GM12878 (cell line): ENCODE data around the gene SOWAHB. TPM values are rescaled to one million over a fixed set of nuclear protein-coding genes. Genes with fewer than 3 reads are reported as not detected.

Experiments used
- ATAC-seq: fragments of 200-7000 bp; cut with Tn5 transposase; 3 replicates; pipeline ENCODE4 v1.9.1; 2020; ENCODE audit warnings: mild to moderate bottlenecking, moderate library complexity
- BruUV-seq: library from RNA; stranded (reverse); fragments of 400-500 nt; replicated peaks from 2 replicates; lab custom pipeline; 2021; lab: Mats Ljungman, UMichigan
- CTCF ChIA-PET: fragments of 300-600 bp; sonication (Branson Sonifier 250); formaldehyde crosslinking; extraction: SDS; loops from one replicate; lab custom pipeline; 2021; ENCODE audit warnings: inconsistent platforms; lab: Yijun Ruan, JAX
- POLR2A ChIA-PET: fragments of 350-600 bp; formaldehyde crosslinking; extraction: SDS; loops from one replicate; lab custom pipeline; 2021; ENCODE audit warnings: inconsistent platforms; lab: Charles Lee
- RAD21 ChIA-PET: fragments of 300-600 bp; sonication (Branson Sonifier 250); formaldehyde crosslinking; loops from one replicate; lab custom pipeline; 2023; ENCODE audit warnings: antibody characterized with exemption; ENCODE audit not compliant: unreplicated experiment; lab: Charles Lee
- SMC1A ChIA-PET: fragments of 300-600 bp; sonication (Branson Sonifier 250); formaldehyde crosslinking; loops from one replicate; lab custom pipeline; 2023; ENCODE audit not compliant: unreplicated experiment, uncharacterized antibody; lab: Charles Lee
- DNase-seq: peaks from one replicate; pipeline ENCODE4 v3.0.0-alpha.2; 2011; ENCODE audit warnings: low read depth, low spot score
- FAIRE-seq: peaks from 3 replicates; lab custom pipeline; 2011; peaks lifted over from hg19 to GRCh38; lab: Jason Lieb, UNC
- H2AFZ ChIP-seq: 2 replicates; pipeline ENCODE4 v1.6.0; 2011; ENCODE audit warnings: low read depth, low read length, control low read depth; ENCODE audit not compliant: control insufficient read depth
- H3K27ac ChIP-seq: 2 replicates; pipeline ENCODE4 v1.5.1; 2011; ENCODE audit warnings: control low read depth; ENCODE audit not compliant: control insufficient read depth, insufficient read depth
- H3K27me3 ChIP-seq, 2 experiments: replicated peaks in 1 of 2; 2 replicates each; pipeline versions ENCODE4 v1.6.0 to v1.6.1; 2011; ENCODE audit warnings: low read length in 1 of 2; ENCODE audit not compliant: control insufficient read depth in 2 of 2, insufficient read depth in 2 of 2
- H3K36me3 ChIP-seq, 2 experiments: 2 replicates each; pipeline ENCODE4 v1.5.1; 2011; ENCODE audit warnings: low read length in 1 of 2; ENCODE audit not compliant: control insufficient read depth in 2 of 2, insufficient read depth in 2 of 2
- H3K4me1 ChIP-seq: 2 replicates; pipeline ENCODE4 v1.6.1; 2011; ENCODE audit warnings: mild to moderate bottlenecking, low read length, moderate library complexity, mixed read lengths; ENCODE audit not compliant: control insufficient read depth, insufficient read depth
- H3K4me2 ChIP-seq: 2 replicates; pipeline ENCODE4 v1.6.0; 2011; ENCODE audit warnings: control low read depth; ENCODE audit not compliant: control insufficient read depth, insufficient read depth
- H3K4me3 ChIP-seq: fragments of 200-600 bp; sonication (generic); 2 replicates; pipeline ENCODE4 v1.5.1; 2016
- H3K79me2 ChIP-seq: 2 replicates; pipeline ENCODE4 v1.6.0; 2011; ENCODE audit warnings: low read length; ENCODE audit not compliant: control insufficient read depth, insufficient read depth
- H3K9ac ChIP-seq: 2 replicates; pipeline ENCODE4 v1.8.0; 2011; ENCODE audit warnings: low read length, control low read depth, mixed read lengths; ENCODE audit not compliant: control insufficient read depth, insufficient read depth
- H3K9me3 ChIP-seq: replicated peaks from 3 replicates; pipeline ENCODE4 v1.5.1; 2011; ENCODE audit warnings: mild to moderate bottlenecking, low read length; ENCODE audit not compliant: control insufficient read depth, insufficient read depth
- H4K20me1 ChIP-seq: 2 replicates; pipeline ENCODE4 v1.6.0; 2011; ENCODE audit not compliant: control insufficient read depth, insufficient read depth
- ETV6 ChIP-seq, 2 experiments: fragments of 450-650 bp in 1 of 2; IDR thresholded peaks in 1 of 2; conservative IDR thresholded peaks in 1 of 2; 2 replicates each; pipeline ENCODE4 v1.6.1; 2014; ENCODE audit warnings: antibody characterized with exemption in 1 of 2, borderline replicate concordance in 1 of 2, low read depth in 1 of 2, mild to moderate bottlenecking in 1 of 2, moderate library complexity in 1 of 2
- EZH2 ChIP-seq: IDR thresholded peaks from 2 replicates; pipeline ENCODE4 v1.6.1; 2012; ENCODE audit warnings: low read depth, mild to moderate bottlenecking, control low read depth, inconsistent platforms, low read length, borderline replicate concordance; ENCODE audit not compliant: control insufficient read depth
- FOXM1 ChIP-seq: IDR thresholded peaks from 2 replicates; pipeline ENCODE4 v1.6.1; 2012; ENCODE audit warnings: low read depth, mild to moderate bottlenecking, inconsistent platforms, low read length, moderate library complexity
- WGBS: methylation state at CpG from one replicate; pipeline ENCODE4 v1.1.6; 2016; ENCODE audit warnings: low lambda C conversion rate; ENCODE audit not compliant: insufficient replicate concordance, insufficient coverage; ENCODE audit errors: missing lambda C conversion rate; 5-methylcytosine and 5-hydroxymethylcytosine counted together
- in situ Hi-C: fragments of 300-500 bp; cut with MboI; formaldehyde crosslinking; loops from 9 replicates; pipeline ENCODE4 v1.14.3; 2018; ENCODE audit warnings: mixed read lengths
- intact Hi-C: fragments of 100-400 bp; cut with micrococcal nuclease; formaldehyde crosslinking; loops from one replicate; pipeline ENCODE4 v1.14.2; 2022; ENCODE audit not compliant: unreplicated experiment
- polyA plus RNA-seq, 11 experiments: library from polyadenylated mRNA; depleted of rRNA in 4 of 11; unstranded in 6 of 11; stranded (reverse) in 5 of 11; fragments of >200 nt; fragmentation: Nextera tagmentation in 4 of 11; fragmentation: Illumina TruSeq in 1 of 11; extraction: Ambion mirVana in 4 of 11; extraction: Trizol in 1 of 11; gene quantifications; 1 replicate in 1 of 11; 2 replicates in 10 of 11; pipeline versions ENCODE4 v1.2.1 to v1.2.3, GENCODE V29; 2011 to 2016; ENCODE audit warnings: inconsistent platforms in 2 of 11, missing spikeins in 2 of 11, low read depth in 1 of 11
- total RNA-seq, 4 experiments: library from RNA; depleted of rRNA in 3 of 4; stranded (reverse); fragments of >200 nt in 3 of 4; fragmentation: Illumina TruSeq in 1 of 4; extraction: Trizol in 1 of 4; gene quantifications; 2 replicates each; pipeline versions ENCODE4 v1.2.1 to v1.2.3, GENCODE V29; 2013 to 2021
- TF ChIP-seq, protein P1 (sequence below): fragments of 150-350 bp; IDR thresholded peaks from 2 replicates; pipeline ENCODE4 v1.6.1; 2014; ENCODE audit warnings: mild to moderate bottlenecking, low read depth, low read length
- TF ChIP-seq, protein P2 (sequence below): fragments of 450-650 bp; IDR thresholded peaks from 2 replicates; pipeline ENCODE4 v1.6.1; 2017; ENCODE audit warnings: mild to moderate bottlenecking, low read depth, inconsistent platforms; ENCODE audit not compliant: poor library complexity, severe bottlenecking

Gene SOWAHB
- total and polyA plus RNA-seq, 10 of the 15 experiments (the other 5 are each of a cell fraction or from before 2014, with no cell fraction given) = 0.01 to 0.13 (median 0.05) TPM; not detected in 4

DNA sequence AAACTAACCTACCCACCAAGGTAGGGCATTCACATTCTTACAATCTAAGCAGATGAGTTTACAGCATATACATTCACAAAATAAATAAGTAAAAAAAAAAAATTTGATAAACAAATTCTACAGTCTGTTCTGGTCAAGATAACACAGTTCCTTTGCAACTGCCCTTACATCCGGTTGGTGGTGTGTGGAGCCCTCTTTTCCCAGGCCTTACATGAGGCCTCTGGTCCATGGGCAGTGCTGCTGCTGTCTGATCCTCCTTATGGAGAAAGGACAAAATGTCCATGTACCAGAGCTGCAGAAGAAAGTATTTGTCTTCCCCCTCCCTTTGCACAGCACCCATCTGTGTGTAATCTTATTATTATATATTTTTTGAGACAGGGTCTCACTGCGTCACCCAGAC lies 49.4 kb upstream of the SOWAHB start:
- no peaks in the 10 kb centered on the region; the same call in 2 of the 3 replicates for H3K9me3 ChIP-seq
- no peak for FAIRE-seq
- no peak overlapping the region for H3K4me3 ChIP-seq
- in situ Hi-C loops (no loop called here), intact Hi-C loops (loop anchor here (5.0 to 10.0 kb wide), 2 partner anchors 95 to 163 kb away; no protein-coding TSS in a partner anchor)
- H3K4me1 ChIP-seq = peaks cover 12% of the 10 kb centered on the region; the same call in 1 of the 2 replicates
- ChIA-PET SMC1A (interaction anchor here (1.0 to 1.8 kb wide), 4 partner anchors 28 to 99 kb away, joined by 3 to 7 read pairs (median 4); no protein-coding TSS in a partner anchor), POLR2A (interaction anchor here (0.6 to 1.2 kb wide), 3 partner anchors 98 to 143 kb away, joined by 3 read pairs; no protein-coding TSS in a partner anchor), CTCF (interaction anchor here (0.8 to 1.3 kb wide), 2 partner anchors 38 to 126 kb away, joined by 3 to 4 read pairs; no protein-coding TSS in a partner anchor), RAD21 (interaction anchor here (0.9 to 1.2 kb wide), 3 partner anchors 39 to 98 kb away, joined by 3 to 4 read pairs (median 3); no protein-coding TSS in a partner anchor)
- no peak for ATAC-seq
- no TSS peak for BruUV-seq
- H3K27ac ChIP-seq = no peak overlapping the region
- H3K79me2 ChIP-seq = peaks cover 39% of the 10 kb centered on the region
- H2AFZ ChIP-seq = no peak overlapping the region
- H3K4me2 ChIP-seq = peak overlapping the region; percentile 72
- H4K20me1 ChIP-seq = no peaks in the 10 kb centered on the region
- no peak for DNase-seq
- TF ChIP-seq EZH2 = no peak
- no peak for TF ChIP-seq ETV6 (conservative IDR thresholded peaks at IDR 0.05 in 1 of 2, IDR thresholded peaks at IDR 0.05 in 1 of 2; ENCODE audit: borderline replicate concordance in 1 of 2, low read depth in 1 of 2)
- TF ChIP-seq, protein P1, sequence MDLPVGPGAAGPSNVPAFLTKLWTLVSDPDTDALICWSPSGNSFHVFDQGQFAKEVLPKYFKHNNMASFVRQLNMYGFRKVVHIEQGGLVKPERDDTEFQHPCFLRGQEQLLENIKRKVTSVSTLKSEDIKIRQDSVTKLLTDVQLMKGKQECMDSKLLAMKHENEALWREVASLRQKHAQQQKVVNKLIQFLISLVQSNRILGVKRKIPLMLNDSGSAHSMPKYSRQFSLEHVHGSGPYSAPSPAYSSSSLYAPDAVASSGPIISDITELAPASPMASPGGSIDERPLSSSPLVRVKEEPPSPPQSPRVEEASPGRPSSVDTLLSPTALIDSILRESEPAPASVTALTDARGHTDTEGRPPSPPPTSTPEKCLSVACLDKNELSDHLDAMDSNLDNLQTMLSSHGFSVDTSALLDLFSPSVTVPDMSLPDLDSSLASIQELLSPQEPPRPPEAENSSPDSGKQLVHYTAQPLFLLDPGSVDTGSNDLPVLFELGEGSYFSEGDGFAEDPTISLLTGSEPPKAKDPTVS = no peak
- TF ChIP-seq FOXM1 = no peak
- TF ChIP-seq, protein P2, sequence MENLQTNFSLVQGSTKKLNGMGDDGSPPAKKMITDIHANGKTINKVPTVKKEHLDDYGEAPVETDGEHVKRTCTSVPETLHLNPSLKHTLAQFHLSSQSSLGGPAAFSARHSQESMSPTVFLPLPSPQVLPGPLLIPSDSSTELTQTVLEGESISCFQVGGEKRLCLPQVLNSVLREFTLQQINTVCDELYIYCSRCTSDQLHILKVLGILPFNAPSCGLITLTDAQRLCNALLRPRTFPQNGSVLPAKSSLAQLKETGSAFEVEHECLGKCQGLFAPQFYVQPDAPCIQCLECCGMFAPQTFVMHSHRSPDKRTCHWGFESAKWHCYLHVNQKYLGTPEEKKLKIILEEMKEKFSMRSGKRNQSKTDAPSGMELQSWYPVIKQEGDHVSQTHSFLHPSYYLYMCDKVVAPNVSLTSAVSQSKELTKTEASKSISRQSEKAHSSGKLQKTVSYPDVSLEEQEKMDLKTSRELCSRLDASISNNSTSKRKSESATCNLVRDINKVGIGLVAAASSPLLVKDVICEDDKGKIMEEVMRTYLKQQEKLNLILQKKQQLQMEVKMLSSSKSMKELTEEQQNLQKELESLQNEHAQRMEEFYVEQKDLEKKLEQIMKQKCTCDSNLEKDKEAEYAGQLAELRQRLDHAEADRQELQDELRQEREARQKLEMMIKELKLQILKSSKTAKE = no peak
- TF ChIP-seq, all 136 proteins: peak for 0
- no peaks in the 10 kb centered on the region for H3K27me3 ChIP-seq
- H3K36me3 ChIP-seq = no peaks in the 10 kb centered on the region
- no peak overlapping the region for H3K9ac ChIP-seq
- WGBS = 69% methylated on average over 2 of the region's 2 CpGs
